Islet of Langerhans (tissue), 1 donor: Measurements from ENCODE around the gene PRDM16.

Source experiments
- FAIRE-seq: peaks from one replicate; lab custom pipeline; 2011; peaks lifted over from hg19 to GRCh38; lab: Jason Lieb, UNC

Gene PRDM16

DNA sequence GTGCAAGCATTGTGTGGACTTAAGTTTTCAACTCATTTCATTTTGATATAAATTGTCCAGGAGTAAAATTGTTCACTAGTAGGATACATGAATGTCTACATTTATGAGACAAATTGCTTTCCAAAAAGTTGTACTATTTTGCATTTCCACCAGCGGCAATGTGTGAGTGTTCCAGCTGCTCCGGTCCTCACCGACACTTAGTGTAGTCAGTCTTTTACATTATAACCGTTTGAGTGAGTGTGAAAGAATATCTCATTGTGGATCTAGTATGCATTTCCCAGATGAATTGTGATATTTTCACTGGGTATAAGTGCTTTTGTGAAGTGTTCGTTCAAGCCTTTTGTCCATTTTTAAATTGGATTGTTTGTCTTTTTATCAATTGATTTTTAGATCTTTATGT, 274.0 kb downstream of the PRDM16 start:
- no peak for FAIRE-seq

- no peak for FAIRE-seq
These were observed 275.4 kb downstream of the PRDM16 start for GRCh38 chr1:3344395-3344794.

- FAIRE-seq, result no peak
These were observed 276.8 kb downstream of the PRDM16 start for GRCh38 chr1:3345792-3346191.

- no peak for FAIRE-seq
These were observed 277.5 kb downstream of the PRDM16 start for GRCh38 chr1:3346478-3346877.

DNA sequence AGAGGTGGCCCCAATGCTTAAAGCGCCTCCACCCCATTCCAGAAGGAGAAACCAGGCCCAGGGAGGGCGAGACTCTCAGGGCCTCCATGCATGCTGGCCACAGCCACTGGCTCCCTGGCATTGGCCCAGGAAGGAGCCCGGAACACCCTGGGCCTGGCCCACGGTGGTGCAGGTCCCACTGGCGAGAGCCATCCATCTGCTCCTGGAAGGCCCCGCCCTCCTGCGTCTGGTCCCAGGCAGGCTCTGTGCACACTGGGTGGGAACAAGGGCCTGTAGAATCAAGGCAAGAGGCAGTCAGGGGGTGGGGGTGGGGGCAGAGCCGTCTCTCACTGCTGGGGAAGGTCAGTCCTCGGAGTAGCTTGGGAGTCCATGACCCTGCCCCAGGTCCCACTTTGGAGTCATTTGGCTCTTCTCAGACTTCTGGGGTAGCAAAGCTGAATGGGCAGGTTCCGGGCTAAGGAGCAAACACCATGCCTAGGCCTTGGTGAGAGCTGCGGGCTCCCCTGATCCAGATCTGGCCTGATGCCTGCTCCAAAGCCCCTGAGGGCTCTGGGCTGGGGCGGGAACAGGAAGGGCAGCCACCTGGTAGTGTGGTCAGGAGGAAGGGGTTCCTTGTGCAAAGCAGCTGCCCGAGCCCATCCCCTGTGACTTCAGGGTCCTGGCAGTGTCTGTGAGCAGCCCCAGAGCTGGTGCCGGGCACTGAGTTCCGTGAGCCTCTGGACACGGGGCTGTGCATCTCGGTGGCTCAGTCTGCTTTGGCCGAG, 278.4 kb downstream of the PRDM16 start:
- FAIRE-seq, result no peak

- FAIRE-seq, result no peak
These were observed 279.3 kb downstream of the PRDM16 start for GRCh38 chr1:3348196-3348865.

DNA sequence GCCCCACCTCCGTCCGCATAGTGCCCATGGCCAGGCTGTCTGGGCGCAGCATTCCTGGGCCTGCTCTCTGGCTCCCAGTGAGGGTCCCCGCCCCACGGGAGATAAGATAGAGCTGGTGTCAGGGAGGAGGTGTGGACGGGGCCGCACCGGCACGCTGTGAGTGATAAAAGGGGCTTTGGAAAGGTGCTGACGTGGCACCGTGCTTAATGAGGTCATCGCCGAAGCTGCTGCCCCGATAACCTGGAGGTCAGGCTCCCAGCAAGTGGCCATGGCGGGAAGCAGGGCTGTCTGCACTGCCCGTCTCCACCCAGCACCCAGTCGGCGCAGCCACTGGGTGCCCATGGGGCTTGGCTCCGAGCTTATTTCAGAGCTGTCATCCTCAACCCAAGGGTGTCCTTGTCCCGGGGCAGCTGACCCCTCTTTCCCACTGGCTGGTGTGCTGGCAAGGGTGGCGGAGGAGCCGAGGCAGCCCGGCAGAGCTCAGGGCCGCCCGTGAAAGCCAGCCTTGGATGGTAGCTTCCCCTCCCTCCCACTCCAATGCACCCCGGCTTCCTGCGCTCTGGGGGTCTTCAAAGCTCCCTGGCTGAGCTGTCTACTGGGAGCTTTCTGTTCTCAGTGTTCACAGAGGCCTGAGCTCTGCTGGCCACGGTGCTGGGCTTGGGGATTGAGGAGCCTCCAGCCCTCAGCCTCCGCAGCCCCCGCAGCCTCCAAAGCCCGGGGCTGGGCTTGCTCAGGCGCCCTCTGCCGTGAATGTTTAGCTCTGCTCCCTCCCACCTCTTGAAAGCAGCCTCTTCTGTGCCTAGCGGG, 280.4 kb downstream of the PRDM16 start:
- FAIRE-seq, result no peak

GRCh38 chr1:3349968-3350299, 280.9 kb downstream of the PRDM16 start:
- no peak for FAIRE-seq

DNA sequence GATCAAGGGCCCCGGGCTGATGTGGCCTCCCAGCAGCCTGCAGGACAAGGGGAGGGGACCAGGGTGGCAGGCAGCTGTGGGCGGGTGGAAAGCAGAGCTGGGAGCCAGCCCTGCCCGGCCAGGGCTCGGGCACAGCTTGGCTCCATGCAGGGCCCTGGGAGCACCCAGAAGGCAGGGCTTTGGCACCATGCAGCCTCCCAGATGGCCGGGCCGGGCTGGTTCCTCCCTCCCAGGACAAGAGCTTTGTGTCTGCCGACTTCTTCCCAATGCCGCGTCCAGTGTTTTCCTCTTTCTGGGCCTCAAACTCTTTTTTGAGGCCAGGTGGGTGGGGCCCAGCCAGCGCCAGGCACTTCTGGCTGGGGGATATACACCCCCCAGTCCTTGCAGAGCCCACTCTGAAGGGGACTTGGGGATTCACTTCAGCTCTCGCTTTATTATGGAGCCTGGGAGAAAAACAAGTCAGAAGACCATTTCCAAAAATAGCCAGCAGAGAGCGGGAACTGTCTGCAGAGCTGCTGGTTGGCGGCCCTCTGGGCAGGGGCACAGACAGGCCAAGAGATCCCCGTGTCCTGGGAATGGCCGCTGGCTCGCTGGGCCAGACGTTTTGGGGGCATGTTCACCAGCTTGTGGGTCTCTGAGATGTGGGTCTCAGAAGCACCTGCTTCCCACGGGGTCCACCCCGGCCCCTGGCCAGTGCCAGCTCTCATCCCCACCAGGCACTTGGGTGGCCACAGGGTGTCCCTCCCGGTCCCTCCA, 281.7 kb downstream of the PRDM16 start:
- no peak for FAIRE-seq

GRCh38 chr1:3351449-3352298, 282.7 kb downstream of the PRDM16 start:
- FAIRE-seq, result no peak

GRCh38 chr1:3352299-3352951, 283.4 kb downstream of the PRDM16 start:
- no peak for FAIRE-seq

DNA sequence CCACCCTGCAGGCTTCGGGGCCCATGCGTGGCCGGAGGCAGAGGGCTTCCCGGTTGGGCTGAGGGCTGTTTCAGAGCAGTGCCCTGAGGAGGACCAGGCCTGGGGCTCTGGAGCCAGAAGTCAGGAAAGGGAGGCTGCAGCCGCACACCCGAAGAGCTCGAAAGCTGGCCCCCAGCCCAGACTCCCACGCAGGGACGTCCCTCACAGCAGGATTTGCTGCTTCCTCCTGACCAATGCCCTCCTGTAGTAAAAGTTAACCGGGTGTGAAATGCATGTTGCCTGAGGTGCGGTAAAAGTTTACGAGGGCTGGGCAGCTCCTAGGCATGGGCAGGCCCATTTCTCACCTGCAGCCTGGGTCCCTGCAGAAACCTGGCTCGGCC, 283.9 kb downstream of the PRDM16 start:
- no peak for FAIRE-seq

DNA sequence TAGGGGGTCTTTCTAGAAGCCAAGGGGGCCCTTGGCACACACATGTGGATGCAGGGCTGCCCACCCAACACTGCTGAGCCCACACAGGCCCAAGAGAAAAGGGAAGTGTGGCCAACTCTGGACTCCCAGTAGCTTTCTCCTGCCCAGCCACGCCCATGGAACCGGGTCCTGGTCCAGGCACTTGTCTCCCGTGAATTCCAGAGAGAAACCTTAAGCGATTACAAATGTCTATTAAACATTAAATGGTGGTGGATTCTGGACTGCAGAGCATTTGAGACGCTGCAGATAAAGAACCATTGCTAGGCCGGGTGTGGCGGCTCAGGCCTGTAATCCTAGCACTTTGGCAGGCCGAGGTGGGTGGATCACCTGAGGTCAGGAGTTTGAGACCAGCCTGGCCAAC, 284.9 kb downstream of the PRDM16 start:
- FAIRE-seq, result no peak

GRCh38 chr1:3355089-3355488, 286.1 kb downstream of the PRDM16 start:
- no peak for FAIRE-seq

DNA sequence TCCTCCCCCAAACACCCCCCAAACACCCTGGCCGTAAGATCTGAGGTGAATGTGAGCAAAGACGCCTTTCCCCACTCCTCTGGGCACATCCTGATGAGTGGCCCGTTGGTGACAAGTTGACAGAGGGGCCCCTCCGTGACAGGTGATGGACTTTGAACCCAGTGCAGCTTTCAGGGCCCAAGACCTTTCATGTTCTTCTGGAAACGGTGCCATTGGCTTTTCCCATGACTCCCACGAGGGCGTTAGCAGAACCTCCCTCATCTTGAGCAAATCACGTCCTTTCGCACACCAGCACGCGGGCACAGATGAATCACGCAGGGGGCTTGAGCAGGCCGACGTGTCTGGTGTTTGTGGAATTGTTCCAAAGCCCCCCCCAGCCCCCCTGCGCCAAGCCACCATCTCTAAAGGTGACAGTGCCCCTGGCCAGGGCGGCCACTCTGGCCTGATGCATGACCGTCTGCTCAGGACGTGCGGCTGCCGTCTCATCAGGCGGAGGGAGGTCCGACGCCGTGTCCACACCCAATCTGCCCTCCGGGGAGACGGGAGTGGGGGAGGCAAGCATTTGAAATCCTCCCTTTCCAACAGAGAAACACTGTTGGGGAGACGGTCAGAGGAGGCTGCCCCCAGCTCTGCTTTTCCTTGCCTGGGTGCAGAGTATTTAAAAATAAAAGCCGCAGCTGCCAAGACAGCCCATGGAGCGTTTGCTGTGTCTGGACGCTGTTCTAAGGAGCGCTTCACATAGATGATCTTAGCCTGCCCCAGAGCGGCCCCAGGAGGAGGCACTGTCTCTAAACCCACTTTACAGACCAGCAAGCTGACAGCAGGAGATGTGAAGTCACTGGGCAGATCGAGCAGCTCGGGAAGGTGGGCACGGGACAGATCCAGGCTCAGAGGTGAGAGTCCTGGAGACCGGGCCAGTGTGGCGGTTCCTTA, 287.2 kb downstream of the PRDM16 start:
- no peak for FAIRE-seq

- no peak for FAIRE-seq
These were observed 287.9 kb downstream of the PRDM16 start for GRCh38 chr1:3356827-3357460.

DNA sequence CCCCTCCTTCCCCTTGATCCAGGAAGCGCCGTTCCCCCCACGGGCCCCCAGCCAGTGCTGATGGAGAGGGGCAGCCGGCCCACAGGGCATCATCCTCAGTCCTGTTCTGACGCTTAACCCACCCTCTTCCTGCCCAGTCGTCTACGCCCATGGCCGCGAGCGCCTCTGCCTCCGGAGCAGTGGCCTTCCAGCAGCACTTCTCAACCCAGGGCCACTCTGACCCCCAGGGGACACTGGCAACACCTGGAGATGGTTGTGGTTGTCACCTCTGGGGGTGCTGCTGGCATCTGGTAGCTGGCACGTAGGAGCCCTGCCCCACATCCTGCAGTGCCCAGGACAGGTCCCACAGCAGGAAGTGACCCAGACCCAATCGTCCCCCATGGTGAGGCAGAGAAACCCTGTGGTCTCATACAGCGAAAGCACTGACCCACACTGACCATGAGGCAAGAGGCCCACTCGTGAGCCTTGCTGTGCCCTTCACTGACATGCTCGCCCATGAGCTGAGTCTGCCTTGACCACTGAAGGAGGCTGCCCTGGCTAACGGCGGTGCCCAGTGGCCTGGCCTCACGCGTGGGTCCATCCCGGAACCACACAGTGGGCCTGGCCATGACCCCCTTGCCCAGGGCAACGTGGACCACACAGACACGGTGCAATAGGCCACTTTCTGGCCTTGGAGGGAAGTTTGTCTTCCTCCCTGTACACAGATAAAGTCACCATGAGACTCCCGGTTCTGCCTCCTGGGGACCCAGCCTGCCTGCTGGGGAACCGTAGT, 288.7 kb downstream of the PRDM16 start:
- FAIRE-seq, result no peak

DNA sequence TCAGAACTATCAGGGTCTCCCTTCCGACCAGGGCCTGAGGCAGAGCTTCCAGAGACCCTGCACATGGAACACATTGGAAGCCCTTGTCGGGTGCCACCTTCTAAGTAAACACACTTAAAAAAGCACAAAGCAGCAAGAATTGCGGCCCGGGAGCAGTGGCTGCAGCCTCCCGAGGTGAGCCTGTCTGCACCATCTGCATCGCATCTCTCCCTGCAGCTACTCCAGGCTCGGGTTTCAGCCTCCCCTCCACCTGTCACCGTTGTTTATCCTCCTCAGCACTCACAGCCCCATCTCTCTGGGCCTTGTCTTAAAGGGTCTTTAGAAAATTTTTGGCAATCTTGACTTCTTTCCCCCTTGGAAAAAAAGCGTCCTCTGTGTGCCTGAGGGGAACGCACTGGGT, 290.3 kb downstream of the PRDM16 start:
- FAIRE-seq, result no peak
